CD4-positive, CD25-positive, alpha-beta regulatory T cell (primary cell): ENCODE results near the gene ZC3H8. TPM values are rescaled to one million over a fixed set of nuclear protein-coding genes. Genes with fewer than 3 reads are reported as not detected.

Experiments
- ATAC-seq, 2 donors: fragments of 150-1000 bp; cut with Tn5 transposase; one replicate each; pipeline ENCODE4 v1.10.0; 2021; ENCODE audit warnings: low read depth in 2 of 2, moderate number of reproducible peaks in 2 of 2, moderate library complexity in 1 of 2
- DNase-seq, 3 donors: peaks; one replicate each; pipeline versions ENCODE4 v3.0.0 to v3.0.0-alpha.2; 2012 to 2022; ENCODE audit warnings: mixed read lengths in 1 of 3
- H3K27ac ChIP-seq: one replicate; pipeline ENCODE4 v1.7.0; 2013; ENCODE audit warnings: mild to moderate bottlenecking, low read length; ENCODE audit not compliant: insufficient read depth, poor library complexity, severe bottlenecking
- H3K27me3 ChIP-seq: one replicate; pipeline ENCODE4 v1.7.0; 2013; ENCODE audit warnings: low read length; ENCODE audit not compliant: control insufficient read depth, insufficient read depth
- H3K36me3 ChIP-seq: one replicate; pipeline ENCODE4 v1.7.0; 2013; ENCODE audit warnings: mild to moderate bottlenecking, low read length, moderate library complexity; ENCODE audit not compliant: control insufficient read depth, insufficient read depth
- H3K4me1 ChIP-seq: 2 replicates; pipeline ENCODE4 v1.7.0; 2013; ENCODE audit warnings: mild to moderate bottlenecking, low read length; ENCODE audit not compliant: insufficient read depth, control insufficient read depth, poor library complexity, severe bottlenecking
- H3K4me3 ChIP-seq: one replicate; pipeline ENCODE4 v1.7.0; 2013; ENCODE audit warnings: low read depth, mild to moderate bottlenecking, low read length, moderate library complexity
- H3K9me3 ChIP-seq, 2 experiments: 1 replicate in 1 of 2; 2 replicates in 1 of 2; pipeline ENCODE4 v1.7.0; 2013; ENCODE audit warnings: low read length in 2 of 2, mild to moderate bottlenecking in 1 of 2, moderate library complexity in 1 of 2; ENCODE audit not compliant: control insufficient read depth in 2 of 2
- H3K27ac Mint-ChIP-seq, 3 donors: one replicate each; pipeline ENCODE4 v1.8.0; 2020 to 2022; ENCODE audit warnings: mild to moderate bottlenecking in 3 of 3, mixed read lengths in 3 of 3, moderate library complexity in 2 of 3
- H3K27me3 Mint-ChIP-seq: one replicate; pipeline ENCODE4 v1.8.0; 2022; ENCODE audit warnings: mild to moderate bottlenecking, mixed read lengths
- H3K36me3 Mint-ChIP-seq: one replicate; pipeline ENCODE4 v1.8.0; 2020; ENCODE audit warnings: mixed read lengths
- H3K4me1 Mint-ChIP-seq, 4 donors: one replicate each; pipeline ENCODE4 v1.8.0; 2020 to 2022; ENCODE audit warnings: mixed read lengths in 4 of 4, mild to moderate bottlenecking in 1 of 4
- H3K4me3 Mint-ChIP-seq, 4 donors: one replicate each; pipeline ENCODE4 v1.8.0; 2020 to 2022; ENCODE audit warnings: mild to moderate bottlenecking in 4 of 4, mixed read lengths in 4 of 4, moderate library complexity in 3 of 4
- H3K9me3 Mint-ChIP-seq, 7 donors: one replicate each; pipeline ENCODE4 v1.8.0; 2020 to 2022; ENCODE audit warnings: mixed read lengths in 7 of 7, mild to moderate bottlenecking in 3 of 7, moderate library complexity in 2 of 7
- polyA plus RNA-seq, 4 donors: library from polyadenylated mRNA; unstranded; fragments of 300-500 nt; fragmentation: Illumina TruSeq; gene quantifications; one replicate each; pipeline ENCODE4 v1.2.3, GENCODE V29; 2021
- total RNA-seq: library from RNA; stranded (reverse); gene quantifications from one replicate; pipeline ENCODE4 v1.2.3, GENCODE V29; 2022

ZC3H8 gene
- total and polyA plus RNA-seq, 5 donors from 2014 or later, result 11.6 to 16.6 (median 15.0) TPM

DNA sequence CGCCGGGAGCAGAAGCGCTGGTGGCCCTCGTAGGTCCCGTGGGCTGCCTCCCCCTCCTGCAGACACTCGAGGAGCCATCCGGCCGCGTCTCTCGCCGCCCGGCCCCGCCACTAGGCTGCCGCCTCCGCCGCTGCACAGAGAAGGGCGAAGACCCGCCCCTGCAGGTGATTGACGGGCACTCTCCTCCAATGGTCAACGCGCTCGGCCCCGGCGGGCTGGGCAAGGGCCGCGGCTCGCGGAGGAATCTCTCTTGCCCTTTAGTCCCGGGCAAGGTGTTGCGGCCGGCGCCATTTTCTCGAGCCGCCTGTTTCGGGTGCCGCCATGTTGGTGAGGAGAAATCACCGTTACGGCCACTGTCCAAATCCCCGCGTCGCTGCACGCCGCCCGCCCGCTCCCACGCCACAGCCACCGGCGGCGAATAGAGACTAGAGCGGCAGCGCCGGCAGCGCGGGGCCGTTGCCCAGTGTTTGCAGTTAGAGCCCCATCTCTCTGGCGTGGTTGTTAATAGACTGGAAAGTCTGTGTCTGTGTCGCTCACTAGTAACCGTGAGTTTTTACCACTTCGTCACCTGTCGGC is 20.6 kb upstream of the ZC3H8 start, which contains the start of gene ZC3H6:
Gene ZC3H6 (plus strand): TSS at position 287 of the 576 bp plus-strand sequence. CDS start 398 bp downstream, outside the sequence.
- Histone ChIP-seq H3K36me3 (no peaks in the 10 kb centered on the region), H3K27ac (peak within 1 kb of the TSS; percentile 100), H3K4me1 (peaks cover 22% of the 10 kb centered on the region), H3K27me3 (no peaks in the 10 kb centered on the region), H3K4me3 (peak within 1 kb of the TSS; percentile 96), H3K9me3 (no peaks in the 10 kb centered on the region)
- Mint-ChIP-seq H3K4me1 (peaks cover 15 to 36% (median 26%) of the 10 kb centered on the region in 4 donors), H3K36me3 (no peaks in the 10 kb centered on the region), H3K27ac (peak within 1 kb of the TSS; percentile 98 to 99 (median 98)), H3K27me3 (peaks cover 11% of the 10 kb centered on the region), H3K4me3 (peak within 1 kb of the TSS; percentile 94 to 99 (median 98)), H3K9me3 (no peaks in the 10 kb centered on the region)
- DNase-seq (peak; percentile 97 to 100 (median 99)), ATAC-seq (peak; percentile 96 to 97)

DNA sequence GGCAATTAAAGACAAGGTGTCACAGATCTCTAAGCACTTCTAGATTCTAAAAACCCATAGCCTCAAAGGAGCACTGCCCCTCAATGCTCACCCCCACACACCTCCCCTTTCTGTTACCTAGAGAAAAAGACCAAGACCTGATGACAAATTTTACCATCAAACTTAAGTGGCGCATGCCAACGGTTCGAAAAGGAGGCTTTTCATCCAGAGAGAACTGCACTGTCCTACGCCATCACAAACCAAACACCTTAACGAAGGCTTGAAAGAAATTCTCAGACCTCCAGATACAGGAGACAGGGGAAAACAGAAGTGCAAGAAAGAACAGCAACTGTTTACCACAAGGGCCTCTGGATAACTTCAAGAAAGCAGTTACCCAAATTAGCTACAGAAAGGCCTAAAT is 18.5 kb upstream of the ZC3H8 start:
- H3K27ac ChIP-seq, result no peak overlapping the region
- H3K4me1 ChIP-seq, result peaks cover 20% of the 10 kb centered on the region
- no peak overlapping the region for H3K4me3 ChIP-seq
- H3K4me3 Mint-ChIP-seq, result peak overlapping the region in 3 of 4 donors; percentile 19 to 88 (median 53)
- H3K9me3 ChIP-seq, result no peaks in the 10 kb centered on the region
- peaks cover 11% of the 10 kb centered on the region for H3K27me3 Mint-ChIP-seq
- peaks cover 0 to 2% (median 0%) of the 10 kb centered on the region in 7 donors for H3K9me3 Mint-ChIP-seq
- no peaks in the 10 kb centered on the region for H3K36me3 ChIP-seq
- peaks cover 3% of the 10 kb centered on the region for H3K36me3 Mint-ChIP-seq
- DNase-seq (no peak), ATAC-seq (no peak)
- no peaks in the 10 kb centered on the region for H3K27me3 ChIP-seq
- peak overlapping the region in 1 of 3 donors; percentile 59 for H3K27ac Mint-ChIP-seq
- H3K4me1 Mint-ChIP-seq, result peaks cover 7 to 22% (median 18%) of the 10 kb centered on the region in 4 donors

GRCh38 chr2:112272669-112273068 is 17.8 kb upstream of the ZC3H8 start:
- Histone ChIP-seq H3K4me1 (peaks cover 17% of the 10 kb centered on the region), H3K9me3 (no peaks in the 10 kb centered on the region), H3K27ac (no peak overlapping the region), H3K4me3 (no peak overlapping the region), H3K27me3 (no peaks in the 10 kb centered on the region), H3K36me3 (no peaks in the 10 kb centered on the region)
- Mint-ChIP-seq H3K4me1 (peaks cover 5 to 18% (median 14%) of the 10 kb centered on the region in 4 donors), H3K4me3 (peak overlapping the region in 2 of 4 donors; percentile 84 to 88), H3K9me3 (peaks cover 0 to 2% (median 0%) of the 10 kb centered on the region in 7 donors), H3K27me3 (peaks cover 11% of the 10 kb centered on the region), H3K36me3 (peaks cover 4% of the 10 kb centered on the region), H3K27ac (no peak overlapping the region)
- ATAC-seq, result no peak
- DNase-seq, result no peak

DNA sequence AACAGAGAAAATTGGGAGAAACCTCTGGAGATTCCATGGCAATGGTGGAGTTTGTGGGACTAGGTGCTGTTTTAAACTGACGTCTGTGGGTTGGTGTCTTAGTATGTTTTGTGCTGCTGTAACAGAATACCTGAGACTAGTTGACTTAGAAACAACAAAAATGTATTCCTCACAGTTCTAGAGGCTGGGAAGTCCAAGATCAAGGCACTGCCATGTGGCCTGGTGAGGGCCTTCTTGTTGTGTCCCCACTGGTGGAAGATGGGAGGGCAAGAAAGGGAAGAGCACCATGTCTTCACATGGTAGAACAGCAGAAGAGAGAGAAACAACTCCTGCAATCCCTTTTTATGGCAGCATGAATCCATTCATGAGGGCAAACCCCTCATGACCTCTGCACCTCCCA is 13.7 kb upstream of the ZC3H8 start:
- no peaks in the 10 kb centered on the region for H3K27me3 ChIP-seq
- H3K36me3 ChIP-seq, result no peaks in the 10 kb centered on the region
- ATAC-seq (no peak), DNase-seq (no peak)
- H3K27ac ChIP-seq, result no peak overlapping the region
- Mint-ChIP-seq H3K27ac (no peak overlapping the region), H3K4me1 (peaks cover 0 to 6% (median 0%) of the 10 kb centered on the region in 4 donors), H3K9me3 (peaks cover 0 to 2% (median 0%) of the 10 kb centered on the region in 7 donors), H3K4me3 (peak overlapping the region in 1 of 4 donors; percentile 21), H3K36me3 (peaks cover 4% of the 10 kb centered on the region), H3K27me3 (peaks cover 7% of the 10 kb centered on the region)
- H3K4me3 ChIP-seq, result no peak overlapping the region
- no peaks in the 10 kb centered on the region for H3K4me1 ChIP-seq
- no peaks in the 10 kb centered on the region for H3K9me3 ChIP-seq

DNA sequence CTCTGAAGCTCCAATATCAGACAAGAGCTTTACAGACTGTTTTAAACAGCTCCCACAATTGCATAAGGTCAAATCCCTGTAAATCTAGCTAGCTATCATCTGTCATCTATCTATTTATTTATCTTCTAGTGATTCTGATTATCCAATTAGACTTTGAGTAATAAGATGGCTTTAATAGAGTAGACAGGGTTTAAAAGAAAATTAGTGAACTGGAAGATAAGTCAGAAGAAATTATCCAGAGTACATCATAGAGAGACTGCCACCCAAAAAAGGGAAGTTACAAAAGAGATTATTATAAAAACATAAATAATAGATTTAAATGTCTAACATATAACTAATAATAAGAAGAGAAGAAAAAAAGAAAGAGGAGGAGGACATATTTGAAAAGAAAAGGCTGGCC is 8.0 kb upstream of the ZC3H8 start:
- Mint-ChIP-seq H3K36me3 (no peaks in the 10 kb centered on the region), H3K4me1 (peaks cover 0 to 8% (median 5%) of the 10 kb centered on the region in 4 donors), H3K9me3 (peaks cover 0 to 6% (median 0%) of the 10 kb centered on the region in 7 donors), H3K4me3 (no peak overlapping the region), H3K27me3 (no peaks in the 10 kb centered on the region), H3K27ac (peak overlapping the region in 1 of 3 donors; percentile 32)
- Histone ChIP-seq H3K27ac (no peak overlapping the region), H3K4me1 (no peaks in the 10 kb centered on the region), H3K9me3 (peaks cover 0 to 3% of the 10 kb centered on the region in 2 experiments), H3K36me3 (no peaks in the 10 kb centered on the region), H3K27me3 (no peaks in the 10 kb centered on the region), H3K4me3 (no peak overlapping the region)
- DNase-seq (no peak), ATAC-seq (no peak)

DNA sequence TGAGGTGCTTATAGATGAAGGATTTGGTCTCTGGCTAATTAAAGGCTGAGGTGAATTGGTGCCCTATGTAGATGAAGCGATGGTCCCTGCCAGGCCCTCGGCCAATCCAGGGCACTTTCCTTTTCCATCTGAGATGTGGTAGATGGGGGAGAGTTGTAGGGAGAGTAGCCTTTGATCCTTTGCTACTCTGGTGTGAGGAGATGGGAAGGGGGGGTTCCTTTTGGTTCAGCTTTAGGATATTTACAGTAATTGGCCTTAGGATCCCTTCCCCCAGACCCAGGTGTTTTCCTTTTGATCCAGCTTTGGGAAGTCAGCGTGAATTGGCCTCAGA is 5.4 kb upstream of the ZC3H8 start:
- H3K4me1 ChIP-seq, result no peaks in the 10 kb centered on the region
- Mint-ChIP-seq H3K9me3 (peaks cover 0 to 6% (median 0%) of the 10 kb centered on the region in 7 donors), H3K27ac (no peak overlapping the region), H3K4me1 (peaks cover 0 to 13% (median 5%) of the 10 kb centered on the region in 4 donors), H3K27me3 (no peaks in the 10 kb centered on the region), H3K4me3 (no peak overlapping the region), H3K36me3 (no peaks in the 10 kb centered on the region)
- no peak overlapping the region for H3K27ac ChIP-seq
- H3K4me3 ChIP-seq, result no peak overlapping the region
- ATAC-seq, result no peak
- H3K9me3 ChIP-seq, result peaks cover 0 to 3% of the 10 kb centered on the region in 2 experiments
- DNase-seq, result no peak
- H3K36me3 ChIP-seq, result no peaks in the 10 kb centered on the region
- no peaks in the 10 kb centered on the region for H3K27me3 ChIP-seq

GRCh38 chr2:112259509-112260294 is 4.9 kb upstream of the ZC3H8 start:
- no peaks in the 10 kb centered on the region for H3K27me3 Mint-ChIP-seq
- Histone ChIP-seq H3K9me3 (peaks cover 0 to 3% of the 10 kb centered on the region in 2 experiments), H3K4me1 (no peaks in the 10 kb centered on the region), H3K27ac (peak overlapping the region; percentile 2), H3K36me3 (no peaks in the 10 kb centered on the region), H3K4me3 (peak overlapping the region; percentile 55), H3K27me3 (no peaks in the 10 kb centered on the region)
- H3K4me3 Mint-ChIP-seq, result peak overlapping the region in 3 of 4 donors; percentile 7 to 71 (median 63)
- H3K27ac Mint-ChIP-seq, result peak overlapping the region in 2 of 3 donors; percentile 80 to 83
- peak; percentile 50 to 53 for ATAC-seq
- H3K9me3 Mint-ChIP-seq, result peaks cover 0 to 6% (median 0%) of the 10 kb centered on the region in 7 donors
- no peaks in the 10 kb centered on the region for H3K36me3 Mint-ChIP-seq
- H3K4me1 Mint-ChIP-seq, result peaks cover 0 to 13% (median 5%) of the 10 kb centered on the region in 4 donors
- DNase-seq, result peak; percentile 69 to 88 (median 83)
